Loucy (cell line): ENCODE data around the gene HEATR5A.

Source experiments
- H2AFZ ChIP-seq: fragments of 200-600 bp; sonication (generic); 2 replicates; pipeline ENCODE4 v1.6.0; 2016; ENCODE audit warnings: antibody characterized with exemption, mild to moderate bottlenecking, low read length, moderate library complexity
- H3F3A ChIP-seq: fragments of 200-600 bp; 2 replicates; pipeline ENCODE4 v1.6.0; 2016; ENCODE audit warnings: antibody characterized with exemption, low read depth, mild to moderate bottlenecking
- H3K27me3 ChIP-seq: fragments of 200-600 bp; sonication (generic); 2 replicates; pipeline ENCODE4 v1.6.1; 2014; ENCODE audit warnings: low read length, mild to moderate bottlenecking; ENCODE audit not compliant: insufficient read depth, poor library complexity, severe bottlenecking
- H3K36me3 ChIP-seq: fragments of 200-600 bp; sonication (generic); 2 replicates; pipeline ENCODE4 v1.6.1; 2016; ENCODE audit warnings: low read length; ENCODE audit not compliant: insufficient read depth
- H3K4me1 ChIP-seq: fragments of 200-600 bp; sonication (generic); 2 replicates; pipeline ENCODE4 v1.5.1; 2014; ENCODE audit warnings: low read length, mild to moderate bottlenecking; ENCODE audit not compliant: insufficient read depth, poor library complexity, severe bottlenecking
- H3K4me2 ChIP-seq: fragments of 200-600 bp; sonication (generic); 2 replicates; pipeline ENCODE4 v1.6.0; 2014; ENCODE audit warnings: antibody characterized with exemption, low read length, low read depth, mild to moderate bottlenecking; ENCODE audit not compliant: poor library complexity, severe bottlenecking
- H3K4me3 ChIP-seq: fragments of 200-600 bp; sonication (generic); 2 replicates; pipeline ENCODE4 v1.5.1; 2014; ENCODE audit warnings: low read length, mild to moderate bottlenecking, mixed read lengths; ENCODE audit not compliant: poor library complexity, severe bottlenecking
- H3K79me2 ChIP-seq: fragments of 200-600 bp; sonication (generic); 2 replicates; pipeline ENCODE4 v1.6.1; 2014; ENCODE audit warnings: low read length; ENCODE audit not compliant: insufficient read depth
- H3K9ac ChIP-seq: fragments of 200-600 bp; sonication (generic); 2 replicates; pipeline ENCODE4 v1.6.0; 2014; ENCODE audit warnings: mild to moderate bottlenecking, low read depth, low read length, moderate library complexity; ENCODE audit not compliant: poor library complexity, severe bottlenecking
- H3K9me2 ChIP-seq: fragments of 200-600 bp; sonication (generic); replicated peaks from 2 replicates; pipeline ENCODE4 v1.6.1; 2016; ENCODE audit warnings: low read depth, low read length, mixed read lengths
- H3K9me3 ChIP-seq: fragments of 200-600 bp; sonication (generic); 2 replicates; pipeline ENCODE4 v1.6.1; 2014; ENCODE audit warnings: mild to moderate bottlenecking, antibody characterized with exemption, low read length, low read depth; ENCODE audit not compliant: insufficient read depth
- H4K20me1 ChIP-seq: fragments of 200-600 bp; sonication (generic); 2 replicates; pipeline ENCODE4 v1.6.0; 2014; ENCODE audit warnings: antibody characterized with exemption, low read length, mild to moderate bottlenecking; ENCODE audit not compliant: insufficient read depth, poor library complexity, severe bottlenecking
- CTCF ChIP-seq: fragments of 200-600 bp; sonication (generic); conservative IDR thresholded peaks from 2 replicates; pipeline ENCODE4 v1.5.1; 2014; ENCODE audit warnings: mild to moderate bottlenecking, antibody characterized with exemption, low read length
- EZH2phosphoT487 ChIP-seq: fragments of 200-600 bp; IDR thresholded peaks from 2 replicates; pipeline ENCODE4 v1.6.1; 2018; ENCODE audit warnings: antibody characterized with exemption, mild to moderate bottlenecking, moderate library complexity, borderline replicate concordance

Gene HEATR5A

GRCh38 chr14:31265701-31266398, 154.5 kb downstream of the HEATR5A start:
- H3K9me3 ChIP-seq, result peaks cover 4% of the 10 kb centered on the region; the same call in 1 of the 2 replicates
- no peaks in the 10 kb centered on the region for H4K20me1 ChIP-seq
- TF ChIP-seq CTCF, result no peak
- no peak for TF ChIP-seq EZH2phosphoT487
- H3K9ac ChIP-seq, result no peak overlapping the region
- H3K4me2 ChIP-seq, result no peak overlapping the region
- no peaks in the 10 kb centered on the region for H3F3A ChIP-seq
- no peaks in the 10 kb centered on the region for H3K9me2 ChIP-seq
- H3K4me3 ChIP-seq, result no peak overlapping the region
- H3K79me2 ChIP-seq, result no peaks in the 10 kb centered on the region
- no peaks in the 10 kb centered on the region for H3K36me3 ChIP-seq
- H3K4me1 ChIP-seq, result no peaks in the 10 kb centered on the region
- H3K27me3 ChIP-seq, result no peaks in the 10 kb centered on the region
- no peak overlapping the region for H2AFZ ChIP-seq

GRCh38 chr14:31263485-31264133, 156.7 kb downstream of the HEATR5A start:
- Histone ChIP-seq H3K79me2 (no peaks in the 10 kb centered on the region), H3K4me2 (no peak overlapping the region), H3K4me1 (no peaks in the 10 kb centered on the region), H3K9ac (no peak overlapping the region), H4K20me1 (no peaks in the 10 kb centered on the region), H3F3A (no peaks in the 10 kb centered on the region), H2AFZ (no peak overlapping the region), H3K9me3 (no peaks in the 10 kb centered on the region), H3K27me3 (no peaks in the 10 kb centered on the region), H3K4me3 (no peak overlapping the region), H3K9me2 (no peaks in the 10 kb centered on the region), H3K36me3 (no peaks in the 10 kb centered on the region)
- TF ChIP-seq CTCF (no peak), EZH2phosphoT487 (no peak)

- no peaks in the 10 kb centered on the region for H3K9me2 ChIP-seq
- 0 out of 2 replicates have a peak overlapping the region, but pooled peaks have one; percentile 65 for H2AFZ ChIP-seq
- H3K4me1 ChIP-seq, result no peaks in the 10 kb centered on the region
- no peak overlapping the region for H3K4me2 ChIP-seq
- no peaks in the 10 kb centered on the region for H3K36me3 ChIP-seq
- TF ChIP-seq EZH2phosphoT487 (no peak), CTCF (no peak)
- no peaks in the 10 kb centered on the region for H3K79me2 ChIP-seq
- no peaks in the 10 kb centered on the region for H3K9me3 ChIP-seq
- no peak overlapping the region for H3K4me3 ChIP-seq
- no peaks in the 10 kb centered on the region for H3F3A ChIP-seq
- H3K9ac ChIP-seq, result no peak overlapping the region
- no peaks in the 10 kb centered on the region for H4K20me1 ChIP-seq
- no peaks in the 10 kb centered on the region for H3K27me3 ChIP-seq
Observed at GRCh38 chr14:31261859-31262731, 158.3 kb downstream of the HEATR5A start.
